Measurements from ENCODE around the gene RASA4B. TPM values are rescaled to one million over a fixed set of nuclear protein-coding genes. Genes with fewer than 3 reads are reported as not detected.

Gene RASA4B
- total and polyA plus RNA-seq, 9 of the 15 experiments (the other 6 are each of a cell fraction or from before 2014, with no cell fraction given): 0.01 to 2.9 (median 1.5) TPM; not detected in 1

DNA sequence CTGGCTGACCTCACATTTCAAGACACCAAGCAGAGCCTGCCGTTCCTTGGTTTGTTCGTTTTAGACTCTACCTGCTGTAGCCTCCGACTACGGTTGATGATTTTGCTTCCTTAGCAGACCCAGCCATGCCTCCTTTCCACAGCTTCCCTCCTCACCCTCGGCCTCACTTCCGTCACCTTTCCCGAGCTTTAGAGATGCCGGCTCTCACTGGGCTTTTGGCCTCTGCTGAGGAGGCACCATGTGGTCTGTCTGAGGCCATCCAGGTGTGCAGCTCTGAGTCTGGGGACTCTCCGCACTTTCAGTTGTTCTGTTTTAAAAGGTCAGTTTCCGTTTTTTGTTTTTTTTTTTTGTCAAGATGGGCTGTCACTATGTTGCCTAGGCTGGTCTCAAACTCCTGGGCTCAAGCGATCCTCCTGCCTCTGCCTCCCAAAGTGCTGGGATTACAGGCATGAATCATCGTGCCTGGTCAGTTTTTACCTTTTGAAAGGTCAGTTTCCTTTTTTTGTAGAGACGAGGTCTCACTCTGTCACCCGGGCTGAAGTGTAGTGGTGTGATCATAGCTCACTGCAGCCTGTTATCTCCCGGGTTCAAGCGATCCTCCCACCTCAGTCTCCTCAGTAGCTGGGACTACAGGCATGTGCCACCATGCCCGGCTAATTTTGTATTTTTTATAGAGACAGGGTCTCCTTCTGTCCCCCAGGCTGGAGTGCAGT is 72.5 kb downstream of the RASA4B start (continued):
- TF ChIP-seq POLR2G (IDR thresholded peaks at IDR 0.05; ENCODE audit: low read depth, low read length) (no peak), ZEB2 (IDR thresholded peaks at IDR 0.05) (no peak; the same call in 1 of the 2 replicates), DACH1 (IDR thresholded peaks at IDR 0.05; ENCODE audit: partially characterized antibody) (no peak), FOSL1 (tag; conservative IDR thresholded peaks at IDR 0.05) (0 out of 2 replicates have a peak, but pooled peaks have one; percentile 38), PHB (CRISPR knock-in tag; IDR thresholded peaks at IDR 0.05) (no peak), TBP (optimal IDR thresholded peaks at IDR 0.05; ENCODE audit: low read depth, low read length) (no peak), ZSCAN32 (CRISPR knock-in tag; IDR thresholded peaks at IDR 0.05) (no peak), NCOR1 (IDR thresholded peaks at IDR 0.05) (no peak), MBD2 (IDR thresholded peaks at IDR 0.05; ENCODE audit: borderline replicate concordance, low read depth) (no peak), ETV5 (CRISPR knock-in tag; IDR thresholded peaks at IDR 0.05; ENCODE audit: low read depth) (no peak), KAT2B (IDR thresholded peaks at IDR 0.05; ENCODE audit: low read depth, low read length) (no peak), RBM17 (IDR thresholded peaks at IDR 0.05; ENCODE audit: borderline replicate concordance, low read depth, low read length) (no peak), PKNOX1 (IDR thresholded peaks at IDR 0.05) (peak; percentile 49), TBL1XR1 (IDR thresholded peaks at IDR 0.05; ENCODE audit: low read length in 2 of 2) (no peak), USF1 (CRISPR knock-in tag; IDR thresholded peaks at IDR 0.05) (no peak), HMGN3 (IDR thresholded peaks at IDR 0.05; ENCODE audit: borderline replicate concordance, extremely low read depth, insufficient read length, low read depth, low read length) (no peak), SP2 (IDR thresholded peaks at IDR 0.05; ENCODE audit: extremely low read depth, low read depth, low read length, poor library complexity, severe bottlenecking) (no peak), NR4A1 (CRISPR knock-in tag; IDR thresholded peaks at IDR 0.05) (no peak), NR4A1 (tag; IDR thresholded peaks at IDR 0.05) (no peak), TRIM28 (IDR thresholded peaks at IDR 0.05) (no peak)
- TF ChIP-seq, protein P1, sequence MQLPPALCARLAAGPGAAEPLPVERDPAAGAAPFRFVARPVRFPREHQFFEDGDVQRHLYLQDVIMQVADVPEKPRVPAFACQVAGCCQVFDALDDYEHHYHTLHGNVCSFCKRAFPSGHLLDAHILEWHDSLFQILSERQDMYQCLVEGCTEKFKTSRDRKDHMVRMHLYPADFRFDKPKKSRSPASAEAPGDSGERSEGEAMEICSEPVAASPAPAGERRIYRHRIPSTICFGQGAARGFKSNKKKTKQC (CRISPR knock-in tag; IDR thresholded peaks at IDR 0.05): no peak
- TF ChIP-seq, protein P2, sequence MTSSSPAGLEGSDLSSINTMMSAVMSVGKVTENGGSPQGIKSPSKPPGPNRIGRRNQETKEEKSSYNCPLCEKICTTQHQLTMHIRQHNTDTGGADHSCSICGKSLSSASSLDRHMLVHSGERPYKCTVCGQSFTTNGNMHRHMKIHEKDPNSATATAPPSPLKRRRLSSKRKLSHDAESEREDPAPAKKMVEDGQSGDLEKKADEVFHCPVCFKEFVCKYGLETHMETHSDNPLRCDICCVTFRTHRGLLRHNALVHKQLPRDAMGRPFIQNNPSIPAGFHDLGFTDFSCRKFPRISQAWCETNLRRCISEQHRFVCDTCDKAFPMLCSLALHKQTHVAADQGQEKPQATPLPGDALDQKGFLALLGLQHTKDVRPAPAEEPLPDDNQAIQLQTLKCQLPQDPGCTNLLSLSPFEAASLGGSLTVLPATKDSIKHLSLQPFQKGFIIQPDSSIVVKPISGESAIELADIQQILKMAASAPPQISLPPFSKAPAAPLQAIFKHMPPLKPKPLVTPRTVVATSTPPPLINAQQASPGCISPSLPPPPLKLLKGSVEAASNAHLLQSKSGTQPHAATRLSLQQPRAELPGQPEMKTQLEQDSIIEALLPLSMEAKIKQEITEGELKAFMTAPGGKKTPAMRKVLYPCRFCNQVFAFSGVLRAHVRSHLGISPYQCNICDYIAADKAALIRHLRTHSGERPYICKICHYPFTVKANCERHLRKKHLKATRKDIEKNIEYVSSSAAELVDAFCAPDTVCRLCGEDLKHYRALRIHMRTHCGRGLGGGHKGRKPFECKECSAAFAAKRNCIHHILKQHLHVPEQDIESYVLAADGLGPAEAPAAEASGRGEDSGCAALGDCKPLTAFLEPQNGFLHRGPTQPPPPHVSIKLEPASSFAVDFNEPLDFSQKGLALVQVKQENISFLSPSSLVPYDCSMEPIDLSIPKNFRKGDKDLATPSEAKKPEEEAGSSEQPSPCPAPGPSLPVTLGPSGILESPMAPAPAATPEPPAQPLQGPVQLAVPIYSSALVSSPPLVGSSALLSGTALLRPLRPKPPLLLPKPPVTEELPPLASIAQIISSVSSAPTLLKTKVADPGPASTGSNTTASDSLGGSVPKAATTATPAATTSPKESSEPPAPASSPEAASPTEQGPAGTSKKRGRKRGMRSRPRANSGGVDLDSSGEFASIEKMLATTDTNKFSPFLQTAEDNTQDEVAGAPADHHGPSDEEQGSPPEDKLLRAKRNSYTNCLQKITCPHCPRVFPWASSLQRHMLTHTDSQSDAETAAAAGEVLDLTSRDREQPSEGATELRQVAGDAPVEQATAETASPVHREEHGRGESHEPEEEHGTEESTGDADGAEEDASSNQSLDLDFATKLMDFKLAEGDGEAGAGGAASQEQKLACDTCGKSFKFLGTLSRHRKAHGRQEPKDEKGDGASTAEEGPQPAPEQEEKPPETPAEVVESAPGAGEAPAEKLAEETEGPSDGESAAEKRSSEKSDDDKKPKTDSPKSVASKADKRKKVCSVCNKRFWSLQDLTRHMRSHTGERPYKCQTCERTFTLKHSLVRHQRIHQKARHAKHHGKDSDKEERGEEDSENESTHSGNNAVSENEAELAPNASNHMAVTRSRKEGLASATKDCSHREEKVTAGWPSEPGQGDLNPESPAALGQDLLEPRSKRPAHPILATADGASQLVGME (CRISPR knock-in tag; IDR thresholded peaks at IDR 0.05): no peak
